Naive thymus-derived CD4-positive, alpha-beta T cell (primary cell): ENCODE results near the gene PTGR2. TPM values are rescaled to one million over a fixed set of nuclear protein-coding genes. Genes with fewer than 3 reads are reported as not detected.
"Not testable (repeated sequence)": the region's sequence is repeated elsewhere in the genome, so short reads cannot be mapped to it uniquely, and the experiment has no call there.

Experiments used
- ATAC-seq: fragments of 150-1000 bp; cut with Tn5 transposase; 2 replicates; pipeline ENCODE4 v1.10.0; 2021; ENCODE audit warnings: mild to moderate bottlenecking, moderate library complexity
- CTCF ChIA-PET: fragments of 350-600 bp; sonication (Branson Sonifier 250); formaldehyde crosslinking; loops from one replicate; lab custom pipeline; 2021; ENCODE audit warnings: antibody characterized with exemption; lab: Charles Lee
- POLR2A ChIA-PET: fragments of 350-600 bp; sonication (Branson Sonifier 250); formaldehyde crosslinking; loops from one replicate; lab custom pipeline; 2021; ENCODE audit warnings: antibody characterized with exemption, inconsistent platforms; lab: Charles Lee
- DNase-seq, 9 donors: peaks; one replicate each; pipeline versions ENCODE4 v3.0.0 to v3.0.0-alpha.2; 2020 to 2022; ENCODE audit warnings: mixed read lengths in 1 of 9
- H3K27ac ChIP-seq: one replicate; pipeline ENCODE4 v1.7.0; 2013; ENCODE audit warnings: mild to moderate bottlenecking, low read depth, low read length, moderate library complexity
- H3K27me3 ChIP-seq, 2 donors: one replicate each; pipeline ENCODE4 v1.7.0; 2013; ENCODE audit warnings: low read length in 2 of 2, mild to moderate bottlenecking in 2 of 2, moderate library complexity in 2 of 2; ENCODE audit not compliant: control insufficient read depth in 2 of 2, insufficient read depth in 2 of 2
- H3K36me3 ChIP-seq, 3 experiments: 1 replicate in 2 of 3; 2 replicates in 1 of 3; pipeline ENCODE4 v1.7.0; 2013; ENCODE audit warnings: low read length in 3 of 3, mild to moderate bottlenecking in 3 of 3, moderate library complexity in 1 of 3; ENCODE audit not compliant: insufficient read depth in 3 of 3, control insufficient read depth in 2 of 3
- H3K4me1 ChIP-seq, 2 donors: one replicate each; pipeline ENCODE4 v1.7.0; 2013; ENCODE audit warnings: low read length in 2 of 2, mild to moderate bottlenecking in 2 of 2, moderate library complexity in 1 of 2; ENCODE audit not compliant: control insufficient read depth in 2 of 2, insufficient read depth in 2 of 2
- H3K4me3 ChIP-seq: 2 replicates; pipeline ENCODE4 v1.7.0; 2013; ENCODE audit warnings: mild to moderate bottlenecking, low read length
- H3K9me3 ChIP-seq, 3 experiments: 1 replicate in 2 of 3; 2 replicates in 1 of 3; pipeline ENCODE4 v1.7.0; 2013; ENCODE audit warnings: low read length in 3 of 3; ENCODE audit not compliant: control insufficient read depth in 2 of 3
- H3K27ac Mint-ChIP-seq, 9 donors: one replicate each; pipeline ENCODE4 v1.8.0; 2020 to 2022; ENCODE audit warnings: mixed read lengths in 9 of 9, mild to moderate bottlenecking in 8 of 9, moderate library complexity in 5 of 9, inconsistent platforms in 2 of 9
- H3K27me3 Mint-ChIP-seq, 5 donors: one replicate each; pipeline ENCODE4 v1.8.0; 2021 to 2022; ENCODE audit warnings: mixed read lengths in 5 of 5, mild to moderate bottlenecking in 1 of 5
- H3K36me3 Mint-ChIP-seq, 5 donors: one replicate each; pipeline ENCODE4 v1.8.0; 2020 to 2022; ENCODE audit warnings: mixed read lengths in 5 of 5, mild to moderate bottlenecking in 3 of 5, inconsistent platforms in 1 of 5
- H3K4me1 Mint-ChIP-seq, 7 donors: one replicate each; pipeline ENCODE4 v1.8.0; 2020 to 2022; ENCODE audit warnings: mixed read lengths in 7 of 7, mild to moderate bottlenecking in 3 of 7, inconsistent platforms in 1 of 7
- H3K4me3 Mint-ChIP-seq, 10 donors: one replicate each; pipeline ENCODE4 v1.8.0; 2020 to 2022; ENCODE audit warnings: mild to moderate bottlenecking in 10 of 10, mixed read lengths in 10 of 10, moderate library complexity in 6 of 10, inconsistent platforms in 2 of 10
- H3K9me3 Mint-ChIP-seq, 11 donors: one replicate each; pipeline ENCODE4 v1.8.0; 2020 to 2022; ENCODE audit warnings: mixed read lengths in 11 of 11, mild to moderate bottlenecking in 4 of 11, inconsistent platforms in 1 of 11, moderate library complexity in 1 of 11
- intact Hi-C, 2 donors: fragments of 100-400 bp; cut with micrococcal nuclease; formaldehyde crosslinking; loops; one replicate each; pipeline ENCODE4 v1.15.1; 2023
- polyA plus RNA-seq, 2 donors: library from polyadenylated mRNA; unstranded; fragments of 300-500 nt; fragmentation: Illumina TruSeq; gene quantifications; one replicate each; pipeline ENCODE4 v1.2.3, GENCODE V29; 2021
- total RNA-seq, 6 experiments: library from RNA in 5 of 6; stranded (reverse) in 5 of 6; gene quantifications; 1 replicate in 5 of 6; 2 replicates in 1 of 6; pipeline ENCODE4 v1.2.3 and lab custom pipeline; 2021 to 2026

The PTGR2 gene
- total and polyA plus RNA-seq, 7 experiments from 2014 or later: 1.2 to 7.9 (median 3.4) TPM

DNA sequence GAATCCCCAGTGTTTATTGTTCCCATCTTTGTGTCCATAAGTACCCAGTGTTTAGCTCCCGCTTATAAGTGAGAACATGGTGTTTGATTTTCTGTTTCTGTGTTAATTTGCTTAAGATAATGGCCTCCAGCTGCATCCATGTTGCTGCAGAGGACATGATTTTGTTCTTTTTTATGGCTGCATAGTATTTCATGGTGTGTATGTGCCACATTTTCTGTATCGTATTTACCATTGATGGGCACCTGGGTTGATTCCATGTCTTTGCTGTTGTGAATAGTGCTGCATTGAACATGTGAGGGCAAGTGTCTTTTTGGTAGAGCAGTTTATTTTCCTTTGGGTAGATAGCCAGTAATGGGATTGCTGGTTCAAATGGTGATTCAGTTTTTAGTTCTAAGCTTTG is 67.8 kb downstream of the PTGR2 start:
- not testable (repeated sequence) for H3K4me3 ChIP-seq
- H3K36me3 ChIP-seq: peaks cover 18 to 65% (median 21%) of the 10 kb centered on the region in 3 experiments
- peak overlapping the region in 2 of 9 donors; percentile 1 to 78 for H3K27ac Mint-ChIP-seq

DNA sequence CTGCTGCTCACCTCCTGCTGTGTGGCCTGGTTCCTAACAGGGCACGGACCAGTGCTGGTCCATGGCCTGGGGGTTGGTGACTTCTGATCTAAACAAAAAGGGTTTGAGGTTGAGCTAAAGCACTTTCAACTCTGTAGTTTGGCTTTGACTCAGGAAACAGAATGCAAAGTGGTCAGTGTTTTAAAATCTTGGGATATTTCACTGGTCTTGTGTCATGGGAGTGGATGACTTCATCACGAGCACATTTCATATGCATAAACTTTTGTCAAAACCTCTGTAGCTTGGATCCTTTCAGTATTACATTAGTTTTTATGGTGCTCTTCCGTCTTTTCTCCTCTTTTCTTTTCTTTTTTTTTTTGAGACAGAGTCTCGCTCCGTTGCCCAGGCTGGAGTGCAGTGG is 72.7 kb downstream of the PTGR2 start:
- CTCF ChIA-PET: no interaction called here
- peak overlapping the region in 1 of 9 donors; percentile 39 for H3K27ac Mint-ChIP-seq

More for the DNA sequence above, 67.8 kb downstream of the PTGR2 start:
- H3K4me1 ChIP-seq, H3K4me3 Mint-ChIP-seq, H3K9me3 Mint-ChIP-seq, H3K4me1 Mint-ChIP-seq, H3K27me3 Mint-ChIP-seq, DNase-seq, ATAC-seq, POLR2A ChIA-PET, H3K27me3 ChIP-seq, H3K9me3 ChIP-seq, H3K27ac ChIP-seq, CTCF ChIA-PET, intact Hi-C loops: not testable (repeated sequence)
- peaks cover 4 to 45% (median 16%) of the 10 kb centered on the region in 5 donors for H3K36me3 Mint-ChIP-seq

More for the DNA sequence above, 72.7 kb downstream of the PTGR2 start:
- DNase-seq (no peak), ATAC-seq (no peak)
- Mint-ChIP-seq H3K4me3 (no peak overlapping the region), H3K4me1 (peaks cover 0 to 10% (median 0%) of the 10 kb centered on the region in 7 donors), H3K36me3 (peaks cover 8 to 73% (median 30%) of the 10 kb centered on the region in 5 donors), H3K9me3 (peaks cover 0 to 2% (median 0%) of the 10 kb centered on the region in 11 donors), H3K27me3 (no peaks in the 10 kb centered on the region)
- Histone ChIP-seq H3K9me3 (no peaks in the 10 kb centered on the region), H3K27me3 (no peaks in the 10 kb centered on the region), H3K36me3 (peaks cover 23 to 87% (median 28%) of the 10 kb centered on the region in 3 experiments), H3K4me1 (no peaks in the 10 kb centered on the region), H3K27ac (no peak overlapping the region), H3K4me3 (no peak overlapping the region)
- POLR2A ChIA-PET: no interaction called here
- intact Hi-C loops: no loop called here

Other genes with a start within 250 kb of the PTGR2 start
- gene ACOT6, start 239.3 kb upstream of the PTGR2 start, total RNA-seq: under 1 TPM in 1 of 5 experiments, not detected in 4; 0.27 TPM
- gene ACOT6, start 239.3 kb upstream of the PTGR2 start, polyA plus RNA-seq: not detected
- 1 to 10 TPM; 3.6 to 8.4 (median 6.5) TPM for gene DNAL1, start 206.8 kb upstream of the PTGR2 start, total RNA-seq
- gene DNAL1, start 206.8 kb upstream of the PTGR2 start, polyA plus RNA-seq: 1 to 10 TPM; 4.2 to 4.5 TPM
- 10 to 100 TPM; 21.6 to 40.4 (median 37.1) TPM for gene PNMA1, start 137.4 kb upstream of the PTGR2 start, total RNA-seq
- 10 to 100 TPM; 43.5 to 44.0 TPM for gene PNMA1, start 137.4 kb upstream of the PTGR2 start, polyA plus RNA-seq
- gene ZNF410, start 35.0 kb downstream of the PTGR2 start, total RNA-seq: 10 to 100 TPM; 44.8 to 79.7 (median 51.1) TPM
- 10 to 100 TPM; 66.3 to 69.8 TPM for gene ZNF410, start 35.0 kb downstream of the PTGR2 start, polyA plus RNA-seq
- 1 to 10 TPM; 1.8 to 6.6 (median 3.7) TPM for gene FAM161B, start 98.3 kb downstream of the PTGR2 start, total RNA-seq
- 1 to 10 TPM; 1.7 to 4.5 TPM for gene FAM161B, start 98.3 kb downstream of the PTGR2 start, polyA plus RNA-seq
- 10 to 100 TPM; 22.8 to 47.3 (median 36.4) TPM for gene COQ6, start 98.5 kb downstream of the PTGR2 start, total RNA-seq
- 10 to 100 TPM; 13.4 to 22.9 TPM for gene COQ6, start 98.5 kb downstream of the PTGR2 start, polyA plus RNA-seq
- gene ENTPD5, start 167.5 kb downstream of the PTGR2 start, total RNA-seq: 10 to 100 TPM in 3 of 5 experiments, 1 to 10 TPM in 2; 8.6 to 17.1 (median 11.2) TPM
- 1 to 10 TPM; 4.2 to 4.8 TPM for gene ENTPD5, start 167.5 kb downstream of the PTGR2 start, polyA plus RNA-seq
- gene BBOF1, start 167.5 kb downstream of the PTGR2 start, total RNA-seq: 1 to 10 TPM in 4 of 5 experiments, under 1 TPM in 1; 0.80 to 4.0 (median 2.6) TPM
- 1 to 10 TPM; 3.2 to 4.8 TPM for gene BBOF1, start 167.5 kb downstream of the PTGR2 start, polyA plus RNA-seq
- gene ALDH6A1, start 232.6 kb downstream of the PTGR2 start, total RNA-seq: 10 to 100 TPM in 4 of 5 experiments, 1 to 10 TPM in 1; 8.9 to 23.7 (median 19.2) TPM
- 10 to 100 TPM; 28.2 to 39.9 TPM for gene ALDH6A1, start 232.6 kb downstream of the PTGR2 start, polyA plus RNA-seq
- gene LIN52, start 233.1 kb downstream of the PTGR2 start, total RNA-seq: 10 to 100 TPM in 1 of 5 experiments, 1 to 10 TPM in 4; 6.6 to 16.3 (median 9.4) TPM
- gene LIN52, start 233.1 kb downstream of the PTGR2 start, polyA plus RNA-seq: 10 to 100 TPM; 12.4 to 13.8 TPM